GM21529 (cell line): ENCODE measurements around the gene TSPAN6.

Experiments
- ATAC-seq: cut with Tn5 transposase; IDR thresholded peaks from one replicate; pipeline ENCODE4 v1.9.1; 2021; ENCODE audit not compliant: unreplicated experiment

The TSPAN6 gene

DNA sequence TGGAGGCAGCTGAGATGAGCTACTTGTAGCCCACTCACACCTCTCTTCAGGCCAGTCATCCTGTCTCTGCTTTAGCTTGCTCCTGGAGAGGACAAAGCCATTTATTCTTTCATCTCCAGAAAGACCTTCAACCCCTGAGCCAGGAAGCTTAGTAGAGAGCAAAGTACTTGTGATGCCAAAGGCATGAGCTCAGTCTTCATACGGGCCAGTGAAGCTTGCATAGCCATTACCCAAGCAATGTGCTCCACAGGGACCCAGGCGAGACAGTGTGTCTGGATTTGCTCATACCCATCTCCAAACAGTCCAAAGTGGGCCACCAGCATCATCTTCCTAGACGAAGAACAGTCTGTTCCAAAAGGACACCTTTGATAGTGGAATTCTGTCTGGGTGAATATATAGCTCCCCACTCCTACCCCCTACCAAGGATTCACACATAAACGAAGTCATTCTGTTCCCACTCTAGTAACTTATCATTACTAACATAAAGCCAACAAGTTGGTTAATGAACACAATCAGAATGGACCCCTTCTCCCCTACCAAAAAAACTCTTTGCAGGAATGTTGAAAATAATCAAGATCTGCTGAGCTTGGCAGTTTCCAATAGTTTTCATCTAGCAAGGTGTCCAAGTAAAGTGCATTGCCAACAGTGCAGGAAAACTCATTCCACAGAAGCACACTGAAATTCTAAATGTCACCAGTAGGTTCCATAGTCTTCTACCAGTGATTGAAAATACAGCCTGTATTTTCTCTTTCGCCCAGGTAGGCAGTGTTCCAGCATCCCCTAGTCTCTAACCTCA lies 45.2 kb downstream of the TSPAN6 start:
- ATAC-seq, result no peak

DNA sequence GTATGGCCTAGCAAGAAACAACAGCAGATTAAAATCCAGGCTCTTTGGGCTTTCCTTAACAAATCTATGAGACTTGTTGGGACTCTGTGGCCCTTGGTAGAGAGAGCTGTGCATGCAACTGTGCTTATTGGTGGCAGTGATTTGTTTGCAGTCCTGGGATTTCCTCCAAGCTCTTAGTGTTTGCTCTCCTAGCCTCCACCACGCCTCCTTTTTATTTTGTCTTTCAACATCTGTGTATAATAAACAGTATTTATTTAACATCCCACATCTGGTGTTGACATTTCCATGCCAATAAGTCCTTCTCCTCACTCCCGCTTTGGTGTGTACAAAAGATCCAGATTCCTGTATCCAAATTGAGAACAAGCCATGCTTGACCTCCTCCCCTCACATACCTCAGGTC lies 48.7 kb downstream of the TSPAN6 start:
- ATAC-seq, result no peak

DNA sequence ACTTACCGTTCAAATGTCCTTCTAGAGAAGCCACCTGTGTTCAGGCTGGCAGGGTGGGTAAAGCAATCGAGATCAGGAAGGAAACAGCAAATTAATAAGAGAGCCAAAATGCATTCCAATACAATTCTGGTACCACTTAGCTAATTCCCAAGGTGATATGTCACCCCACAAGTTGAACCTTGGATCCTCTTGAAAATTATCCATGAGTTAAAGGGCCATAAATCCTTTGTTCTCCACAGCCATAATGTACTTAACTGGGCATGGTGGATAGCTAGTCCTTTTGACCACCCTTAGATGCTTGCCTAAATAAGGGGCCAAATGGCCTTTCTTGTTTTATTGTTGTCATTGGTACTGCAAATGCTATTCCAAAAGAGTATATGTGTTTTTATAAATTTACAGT lies 49.9 kb downstream of the TSPAN6 start:
- no peak for ATAC-seq

DNA sequence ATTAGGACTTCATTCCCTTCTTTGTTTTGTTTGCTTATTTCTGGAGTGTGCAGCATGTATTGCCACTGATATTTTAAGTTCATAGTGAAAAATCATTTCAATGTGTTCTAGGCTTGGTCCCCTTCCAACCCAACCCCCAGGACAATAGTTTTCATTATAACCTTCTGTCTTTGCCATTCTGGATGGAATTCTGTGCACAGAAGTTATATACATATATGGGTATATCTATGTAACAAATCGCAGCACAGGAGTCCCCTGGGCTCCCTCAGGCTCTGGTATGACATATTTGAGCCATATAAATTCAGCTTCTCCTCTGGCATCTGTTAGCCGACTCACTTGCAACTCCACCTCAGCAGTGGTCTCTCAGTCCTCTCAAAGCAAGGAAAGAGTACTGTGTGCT lies 52.0 kb downstream of the TSPAN6 start, which contains the start of gene TNMD:
Gene TNMD, plus strand, starts transcription at position 326 of the 400 bp plus-strand sequence. CDS start 83 bp downstream, outside the sequence.
- no peak for ATAC-seq
